H9 (cell line): ENCODE results near the gene TSNAX. TPM values are rescaled to one million over a fixed set of nuclear protein-coding genes. Genes with fewer than 3 reads are reported as not detected.

Source experiments
- DNase-seq: peaks from one replicate; pipeline ENCODE4 v3.0.0-alpha.2; 2017
- H2AFZ ChIP-seq: one replicate; pipeline ENCODE4 v1.6.1; 2013; ENCODE audit warnings: mild to moderate bottlenecking, low read length, control low read depth, moderate library complexity
- H2AK5ac ChIP-seq: 2 replicates; pipeline ENCODE4 v1.6.1; 2013; ENCODE audit warnings: low read length, control low read depth, mixed read lengths; ENCODE audit not compliant: insufficient read length
- H2BK120ac ChIP-seq: one replicate; pipeline ENCODE4 v1.6.1; 2013; ENCODE audit warnings: low read depth, mild to moderate bottlenecking, low read length, control low read depth, inconsistent platforms; ENCODE audit not compliant: poor library complexity, severe bottlenecking
- H2BK12ac ChIP-seq: 2 replicates; pipeline ENCODE4 v1.6.1; 2013; ENCODE audit warnings: low read length, control low read depth, mixed read lengths, low read depth; ENCODE audit not compliant: insufficient read length
- H2BK15ac ChIP-seq: 2 replicates; pipeline ENCODE4 v1.6.1; 2013; ENCODE audit warnings: low read depth, low read length, control low read depth
- H2BK20ac ChIP-seq: one replicate; pipeline ENCODE4 v1.6.1; 2013; ENCODE audit warnings: low read depth, mild to moderate bottlenecking, low read length, control low read depth, inconsistent platforms; ENCODE audit not compliant: poor library complexity, severe bottlenecking
- H2BK5ac ChIP-seq: 2 replicates; pipeline ENCODE4 v1.6.1; 2013; ENCODE audit warnings: low read length, control low read depth, mixed read lengths; ENCODE audit not compliant: insufficient read length
- H3K14ac ChIP-seq: 2 replicates; pipeline ENCODE4 v1.6.1; 2013; ENCODE audit warnings: low read length, control low read depth; ENCODE audit not compliant: insufficient read depth
- H3K18ac ChIP-seq: 2 replicates; pipeline ENCODE4 v1.6.1; 2013; ENCODE audit warnings: low read depth, mild to moderate bottlenecking, mixed read lengths, low read length, control low read depth; ENCODE audit not compliant: insufficient read length
- H3K23ac ChIP-seq: 2 replicates; pipeline ENCODE4 v1.6.1; 2013; ENCODE audit warnings: low read length, control low read depth, mixed read lengths, low read depth; ENCODE audit not compliant: insufficient read length
- H3K23me2 ChIP-seq: 2 replicates; pipeline ENCODE4 v1.6.1; 2013; ENCODE audit warnings: low read depth, mild to moderate bottlenecking, mixed read lengths, low read length, control low read depth; ENCODE audit not compliant: insufficient read length, poor library complexity, severe bottlenecking
- H3K27ac ChIP-seq: 2 replicates; pipeline ENCODE4 v1.5.1; 2013; ENCODE audit warnings: low read length, control low read depth, mixed read lengths, low read depth; ENCODE audit not compliant: insufficient read length
- H3K27me3 ChIP-seq: 2 replicates; pipeline ENCODE4 v1.6.1; 2013; ENCODE audit warnings: low read length, control low read depth, inconsistent platforms; ENCODE audit not compliant: insufficient read depth
- H3K4ac ChIP-seq: 2 replicates; pipeline ENCODE4 v1.6.1; 2013; ENCODE audit warnings: low read depth, mild to moderate bottlenecking, control low read depth, inconsistent platforms, low read length, moderate library complexity
- H3K4me1 ChIP-seq: 2 replicates; pipeline ENCODE4 v1.6.1; 2013; ENCODE audit warnings: low read length, control low read depth, inconsistent platforms; ENCODE audit not compliant: insufficient read depth
- H3K4me2 ChIP-seq: 2 replicates; pipeline ENCODE4 v1.6.1; 2013; ENCODE audit warnings: low read length, control low read depth, mixed read lengths; ENCODE audit not compliant: insufficient read length, insufficient read depth
- H3K56ac ChIP-seq: 2 replicates; pipeline ENCODE4 v1.6.1; 2013; ENCODE audit warnings: low read depth, mild to moderate bottlenecking, mixed read lengths, low read length, control low read depth; ENCODE audit not compliant: insufficient read length
- H3K79me1 ChIP-seq: 2 replicates; pipeline ENCODE4 v1.6.1; 2013; ENCODE audit warnings: low read depth, mild to moderate bottlenecking, moderate library complexity, low read length, control low read depth, inconsistent platforms; ENCODE audit not compliant: insufficient read depth, poor library complexity, severe bottlenecking
- H3K79me2 ChIP-seq: 2 replicates; pipeline ENCODE4 v1.6.1; 2013; ENCODE audit warnings: low read length, control low read depth, inconsistent platforms; ENCODE audit not compliant: insufficient read depth
- H3K9ac ChIP-seq: 2 replicates; pipeline ENCODE4 v1.6.1; 2013; ENCODE audit warnings: low read length, control low read depth, mixed read lengths; ENCODE audit not compliant: insufficient read length; ENCODE audit errors: extremely low read depth
- H3K9me3 ChIP-seq: one replicate; pipeline ENCODE4 v1.6.1; 2013; ENCODE audit warnings: low read depth, low read length, inconsistent platforms; ENCODE audit not compliant: control insufficient read depth
- H3T11ph ChIP-seq: one replicate; pipeline ENCODE4 v1.6.1; 2013; ENCODE audit warnings: mild to moderate bottlenecking, low read length, control low read depth, inconsistent platforms
- H4K20me1 ChIP-seq: one replicate; pipeline ENCODE4 v1.6.1; 2013; ENCODE audit not compliant: control insufficient read depth, insufficient read length, insufficient read depth
- H4K5ac ChIP-seq: 2 replicates; pipeline ENCODE4 v1.6.1; 2013; ENCODE audit warnings: low read depth, mild to moderate bottlenecking, mixed read lengths, low read length, control low read depth; ENCODE audit not compliant: insufficient read length
- H4K8ac ChIP-seq: replicated peaks from 2 replicates; pipeline ENCODE4 v1.6.1; 2013; ENCODE audit warnings: low read length, control low read depth, mixed read lengths, low read depth; ENCODE audit not compliant: insufficient read length
- H4K91ac ChIP-seq: 2 replicates; pipeline ENCODE4 v1.6.1; 2013; ENCODE audit warnings: low read depth, mild to moderate bottlenecking, moderate library complexity, mixed read lengths, low read length, control low read depth; ENCODE audit not compliant: insufficient read length
- H3K27ac Mint-ChIP-seq, 3 experiments: 2 replicates in 2 of 3; 3 replicates in 1 of 3; pipeline ENCODE4 v1.8.0; 2020 to 2021; ENCODE audit warnings: mixed read lengths in 3 of 3, mild to moderate bottlenecking in 1 of 3, moderate library complexity in 1 of 3
- H3K27me3 Mint-ChIP-seq: 2 replicates; pipeline ENCODE4 v1.8.0; 2021; ENCODE audit warnings: low read depth, mild to moderate bottlenecking, moderate library complexity, mixed read lengths
- H3K36me3 Mint-ChIP-seq, 3 experiments: 2 replicates in 2 of 3; 3 replicates in 1 of 3; pipeline ENCODE4 v1.8.0; 2020 to 2021; ENCODE audit warnings: low read depth in 3 of 3, mixed read lengths in 3 of 3; ENCODE audit not compliant: insufficient read depth in 1 of 3
- H3K4me1 Mint-ChIP-seq, 2 experiments: 2 replicates each; pipeline ENCODE4 v1.8.0; 2020; ENCODE audit warnings: mixed read lengths in 2 of 2
- H3K4me3 Mint-ChIP-seq, 2 experiments: 2 replicates in 1 of 2; 3 replicates in 1 of 2; pipeline ENCODE4 v1.8.0; 2020 to 2021; ENCODE audit warnings: mild to moderate bottlenecking in 2 of 2, mixed read lengths in 2 of 2, moderate library complexity in 1 of 2
- H3K9me3 Mint-ChIP-seq, 2 experiments: 2 replicates in 1 of 2; 3 replicates in 1 of 2; pipeline ENCODE4 v1.8.0; 2020; ENCODE audit warnings: mild to moderate bottlenecking in 2 of 2, mixed read lengths in 2 of 2, moderate library complexity in 1 of 2
- CTCF ChIP-seq: fragments of 200-600 bp; sonication (generic); conservative IDR thresholded peaks from 3 replicates; pipeline ENCODE4 v1.8.0; 2021; ENCODE audit warnings: antibody characterized with exemption, mild to moderate bottlenecking
- WGBS: extraction: QIAGEN DNeasy Blood & Tissue Kit; methylation state at CpG from one replicate; pipeline ENCODE4 v1.1.7; 2013; ENCODE audit warnings: missing lambda C conversion rate, low lambda C conversion rate, mixed read lengths; ENCODE audit not compliant: insufficient read length; ENCODE audit errors: extremely low coverage; 5-methylcytosine and 5-hydroxymethylcytosine counted together
- total RNA-seq: library from RNA; stranded (reverse); gene quantifications from 2 replicates; pipeline ENCODE4 v1.2.1, GENCODE V29; 2021

TSNAX gene
- total RNA-seq, 1 experiment from 2014 or later = 39.9 TPM

- no peak overlapping the region for H3K4ac ChIP-seq
- H2BK120ac ChIP-seq = no peak overlapping the region
- no peaks in the 10 kb centered on the region for H3K79me1 ChIP-seq
- H2AK5ac ChIP-seq = no peak overlapping the region
- H3K18ac ChIP-seq = no peak overlapping the region
- no peak overlapping the region for H4K5ac ChIP-seq
- no peak overlapping the region for H2BK15ac ChIP-seq
- no peaks in the 10 kb centered on the region for H3K4me1 ChIP-seq
- no peak overlapping the region for H2BK12ac ChIP-seq
- no peak overlapping the region for H3K56ac ChIP-seq
- no peaks in the 10 kb centered on the region for H3K23me2 ChIP-seq
- no peak overlapping the region for H4K8ac ChIP-seq
- no peak overlapping the region for H3T11ph ChIP-seq
- H3K4me2 ChIP-seq = no peak overlapping the region
- H2BK5ac ChIP-seq = no peak overlapping the region
- no peaks in the 10 kb centered on the region for H3K79me2 ChIP-seq
- H4K20me1 ChIP-seq = no peaks in the 10 kb centered on the region
- Mint-ChIP-seq H3K4me1 (no peaks in the 10 kb centered on the region), H3K9me3 (no peaks in the 10 kb centered on the region), H3K4me3 (no peak overlapping the region), H3K27ac (no peak overlapping the region), H3K36me3 (no peaks in the 10 kb centered on the region), H3K27me3 (no peaks in the 10 kb centered on the region)
- H3K23ac ChIP-seq = no peak overlapping the region
- H3K27ac ChIP-seq = no peak overlapping the region
- H2AFZ ChIP-seq = no peak overlapping the region
- H3K9me3 ChIP-seq = no peaks in the 10 kb centered on the region
- WGBS = no CpG with 5 or more reads among the region's 1 CpG
- no peak overlapping the region for H3K9ac ChIP-seq
- H3K27me3 ChIP-seq = no peaks in the 10 kb centered on the region
- H3K14ac ChIP-seq = no peak overlapping the region
- no peak for DNase-seq
- H2BK20ac ChIP-seq = no peak overlapping the region
- TF ChIP-seq CTCF = no peak
- no peak overlapping the region for H4K91ac ChIP-seq
Measured at GRCh38 chr1:231580874-231581273, 52.4 kb downstream of the TSNAX start.
